NT2/D1 (cell line): ENCODE data around the gene BLM.

ENCODE experiments used
- SUZ12 ChIP-seq: IDR thresholded peaks from 2 replicates; pipeline ENCODE4 v1.6.1; 2011; ENCODE audit not compliant: insufficient read length, insufficient read depth; ENCODE audit errors: extremely low read depth
- YY1 ChIP-seq: IDR thresholded peaks from 2 replicates; pipeline ENCODE4 v1.6.1; 2011; ENCODE audit not compliant: insufficient read length, insufficient read depth
- ZNF274 ChIP-seq: IDR thresholded peaks from 2 replicates; pipeline ENCODE4 v1.6.1; 2011; ENCODE audit warnings: mild to moderate bottlenecking, low read depth, low read length

DNA sequence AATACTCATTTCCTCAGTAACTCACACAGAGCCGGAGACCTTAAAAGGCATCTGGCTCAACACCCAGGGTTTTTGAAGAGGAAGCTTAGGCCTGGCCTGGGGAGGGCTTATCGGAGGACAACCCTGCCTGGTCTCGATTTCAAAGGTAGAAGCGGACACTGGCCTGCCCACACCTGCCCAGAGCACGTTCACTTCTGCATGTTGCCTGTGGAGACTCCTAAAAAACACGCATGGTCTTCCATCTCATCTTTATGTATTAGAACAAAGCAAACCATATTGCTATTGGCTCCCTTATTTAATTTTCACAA is 95.8 kb downstream of the BLM start:
- TF ChIP-seq YY1 (no peak), SUZ12 (no peak), ZNF274 (no peak)
